ENCODE results near the gene GPR4.

GPR4 gene

GRCh38 chr19:45638930-45639729 lies 37.1 kb upstream of the GPR4 start, which contains the start of gene EML2:
TSS of gene EML2 (minus strand) at chr19:45639397. CDS start at chr19:45639376, 21 bp downstream.
- POLR2A ChIA-PET = interaction anchor here (1.5 to 1.8 kb wide), 2 partner anchors 23 to 32 kb away, joined by 5 to 6 read pairs; no protein-coding TSS in a partner anchor
- CTCF ChIA-PET = interaction anchor here (1.5 to 2.8 kb wide), 3 partner anchors 23 to 48 kb away, joined by 5 to 15 read pairs (median 6); no protein-coding TSS in a partner anchor
- TF ChIP-seq SP1 (IDR thresholded peaks at IDR 0.05) = no peak
- TF ChIP-seq CTBP1 (IDR thresholded peaks at IDR 0.05; ENCODE audit: borderline replicate concordance) = no peak
- no peak for TF ChIP-seq L3MBTL2 (conservative IDR thresholded peaks at IDR 0.05)
- TF ChIP-seq ELF4 (IDR thresholded peaks at IDR 0.05) = no peak
- TF ChIP-seq ZNF384 (IDR thresholded peaks at IDR 0.05) = no peak
- no peak for TF ChIP-seq NFRKB (IDR thresholded peaks at IDR 0.05)
- TF ChIP-seq ARNT (IDR thresholded peaks at IDR 0.05) = no peak
- no peak for TF ChIP-seq BHLHE40 (IDR thresholded peaks at IDR 0.05; ENCODE audit: borderline replicate concordance)
- no peak for TF ChIP-seq PKNOX1 (IDR thresholded peaks at IDR 0.05)
- DNase-seq (ENCODE audit: extremely low spot score) = no peak

GRCh38 chr19:45637890-45638667 lies 36.1 kb upstream of the GPR4 start:
- DNase-seq (ENCODE audit: extremely low spot score) = no peak
- ChIA-PET POLR2A (interaction anchor here (1.3 to 1.8 kb wide), 3 partner anchors 8 to 24 kb away, joined by 3 to 5 read pairs (median 3); no protein-coding TSS in a partner anchor), CTCF (interaction anchor here (1.8 kb wide), 1 partner anchor 22 kb away, joined by 6 read pairs; no protein-coding TSS in a partner anchor)
- TF ChIP-seq NFRKB (IDR thresholded peaks at IDR 0.05) (no peak), CTBP1 (IDR thresholded peaks at IDR 0.05; ENCODE audit: borderline replicate concordance) (no peak), L3MBTL2 (conservative IDR thresholded peaks at IDR 0.05) (no peak), HDGF (IDR thresholded peaks at IDR 0.05; ENCODE audit: borderline replicate concordance) (no peak), SUZ12 (IDR thresholded peaks at IDR 0.05) (no peak), BHLHE40 (IDR thresholded peaks at IDR 0.05; ENCODE audit: borderline replicate concordance) (no peak), ARNT (IDR thresholded peaks at IDR 0.05) (no peak), LEF1 (IDR thresholded peaks at IDR 0.05; ENCODE audit: borderline replicate concordance) (no peak), FOXK2 (IDR thresholded peaks at IDR 0.05) (no peak), SP1 (IDR thresholded peaks at IDR 0.05) (no peak), FOXM1 (IDR thresholded peaks at IDR 0.05; ENCODE audit: borderline replicate concordance) (no peak), PKNOX1 (IDR thresholded peaks at IDR 0.05) (no peak)

- no peak for TF ChIP-seq FOXA1 (IDR thresholded peaks at IDR 0.05)
- no peak for TF ChIP-seq NFRKB (IDR thresholded peaks at IDR 0.05)
- TF ChIP-seq FOXM1 (IDR thresholded peaks at IDR 0.05; ENCODE audit: borderline replicate concordance) = no peak
- TF ChIP-seq FOXK2 (IDR thresholded peaks at IDR 0.05) = no peak
- TF ChIP-seq L3MBTL2 (conservative IDR thresholded peaks at IDR 0.05) = no peak
- TF ChIP-seq ARNT (IDR thresholded peaks at IDR 0.05) = no peak
- TF ChIP-seq ELF4 (IDR thresholded peaks at IDR 0.05) = no peak
- no peak for TF ChIP-seq SP1 (IDR thresholded peaks at IDR 0.05)
- TF ChIP-seq TARDBP (IDR thresholded peaks at IDR 0.05) = no peak
- no peak for TF ChIP-seq ZNF384 (IDR thresholded peaks at IDR 0.05)
- DNase-seq (ENCODE audit: extremely low spot score) = no peak
- ChIA-PET CTCF (interaction anchor here (0.6 kb wide), 1 partner anchor 228 kb away, joined by 3 read pairs; no protein-coding TSS in a partner anchor), POLR2A (interaction anchor here (1.4 kb wide), 1 partner anchor 9 kb away, joined by 3 read pairs; no protein-coding TSS in a partner anchor)
Observed at GRCh38 chr19:45636902-45637301, 34.9 kb upstream of the GPR4 start.

- ChIA-PET POLR2A (no interaction called here), CTCF (no interaction called here)
- no peak for DNase-seq (ENCODE audit: extremely low spot score)
- TF ChIP-seq PKNOX1 (IDR thresholded peaks at IDR 0.05) = no peak
- TF ChIP-seq NFRKB (IDR thresholded peaks at IDR 0.05) = no peak
- TF ChIP-seq SP1 (IDR thresholded peaks at IDR 0.05) = no peak
- no peak for TF ChIP-seq L3MBTL2 (conservative IDR thresholded peaks at IDR 0.05)
- TF ChIP-seq FOXK2 (IDR thresholded peaks at IDR 0.05) = no peak
- TF ChIP-seq BHLHE40 (IDR thresholded peaks at IDR 0.05; ENCODE audit: borderline replicate concordance) = no peak
- no peak for TF ChIP-seq TARDBP (IDR thresholded peaks at IDR 0.05)
- TF ChIP-seq FOXA1 (IDR thresholded peaks at IDR 0.05) = no peak
- TF ChIP-seq HDGF (IDR thresholded peaks at IDR 0.05; ENCODE audit: borderline replicate concordance) = no peak
- no peak for TF ChIP-seq ARNT (IDR thresholded peaks at IDR 0.05)
- no peak for TF ChIP-seq LEF1 (IDR thresholded peaks at IDR 0.05; ENCODE audit: borderline replicate concordance)
- no peak for TF ChIP-seq ZNF384 (IDR thresholded peaks at IDR 0.05)
- no peak for TF ChIP-seq SUZ12 (IDR thresholded peaks at IDR 0.05)
- no peak for TF ChIP-seq ELF4 (IDR thresholded peaks at IDR 0.05)
Observed at GRCh38 chr19:45636275-45636674, 34.3 kb upstream of the GPR4 start.

GRCh38 chr19:45632468-45633196 lies 30.6 kb upstream of the GPR4 start:
- TF ChIP-seq ZNF384 (IDR thresholded peaks at IDR 0.05) (no peak), ARNT (IDR thresholded peaks at IDR 0.05) (no peak), L3MBTL2 (conservative IDR thresholded peaks at IDR 0.05) (no peak), TARDBP (IDR thresholded peaks at IDR 0.05) (no peak), NFRKB (IDR thresholded peaks at IDR 0.05) (no peak), FOXM1 (IDR thresholded peaks at IDR 0.05; ENCODE audit: borderline replicate concordance) (no peak), PKNOX1 (IDR thresholded peaks at IDR 0.05) (no peak), FOXA1 (IDR thresholded peaks at IDR 0.05) (no peak), ELF4 (IDR thresholded peaks at IDR 0.05) (no peak), FOXK2 (IDR thresholded peaks at IDR 0.05) (no peak), SUZ12 (IDR thresholded peaks at IDR 0.05) (no peak), CTBP1 (IDR thresholded peaks at IDR 0.05; ENCODE audit: borderline replicate concordance) (no peak), LEF1 (IDR thresholded peaks at IDR 0.05; ENCODE audit: borderline replicate concordance) (no peak), SP1 (IDR thresholded peaks at IDR 0.05) (no peak), BHLHE40 (IDR thresholded peaks at IDR 0.05; ENCODE audit: borderline replicate concordance) (no peak), HDGF (IDR thresholded peaks at IDR 0.05; ENCODE audit: borderline replicate concordance) (no peak)
- CTCF ChIA-PET = interaction anchor here (1.6 kb wide), 1 partner anchor 9 kb away, joined by 3 read pairs; no protein-coding TSS in a partner anchor
- DNase-seq (ENCODE audit: extremely low spot score) = peak; percentile 93
- POLR2A ChIA-PET = interaction anchor here (0.6 to 1.6 kb wide), 2 partner anchors 17 to 74 kb away, joined by 3 to 4 read pairs; no protein-coding TSS in a partner anchor
